Keratinocyte (primary cell): ENCODE data around the gene DNAH17.
"Not testable (repeated sequence)": the region's sequence is repeated elsewhere in the genome, so short reads cannot be mapped to it uniquely, and the experiment has no call there.

Experiments
- CTCF ChIP-seq, 3 experiments: IDR thresholded peaks in 1 of 3; conservative IDR thresholded peaks in 1 of 3; optimal IDR thresholded peaks in 1 of 3; 2 replicates in 2 of 3; 3 replicates in 1 of 3; pipeline versions ENCODE3 to v1.5.1; 2011; ENCODE audit warnings: low read length in 3 of 3, mild to moderate bottlenecking in 3 of 3, moderate library complexity in 2 of 3, control low read depth in 1 of 3, inconsistent platforms in 1 of 3; ENCODE audit not compliant: insufficient read depth in 2 of 3; ENCODE audit errors: extremely low read depth in 1 of 3
- EZH2 ChIP-seq: IDR thresholded peaks from one replicate; pipeline ENCODE4 v1.6.1; 2012; ENCODE audit warnings: inconsistent platforms, mild to moderate bottlenecking, low read length, moderate library complexity

GRCh38 chr17:78466109-78466785, 110.9 kb downstream of the DNAH17 start:
- not testable (repeated sequence) for TF ChIP-seq CTCF (optimal IDR thresholded peaks at IDR 0.05 in 1 of 3, IDR thresholded peaks at IDR 0.05 in 1 of 3, conservative IDR thresholded peaks at IDR 0.05 in 1 of 3; ENCODE audit: extremely low read depth in 1 of 3, insufficient read depth in 2 of 3, low read length in 3 of 3); EZH2
